HEK293 (cell line): ENCODE results near the gene WBP2NL.

ENCODE experiments used
- CTCF ChIA-PET: fragments of 350-600 bp; formaldehyde crosslinking; extraction: SDS; loops from one replicate; lab custom pipeline; 2021; ENCODE audit warnings: antibody characterized with exemption; lab: Yijun Ruan, JAX
- POLR2A ChIA-PET: fragments of 300-600 bp; formaldehyde crosslinking; extraction: SDS; loops from one replicate; lab custom pipeline; 2020; ENCODE audit warnings: antibody characterized with exemption, inconsistent platforms; lab: Yijun Ruan, JAX
- H3K27ac ChIP-seq: fragments of 200-500 bp; sonication (Bioruptor generic); 2 replicates; pipeline ENCODE4 v1.5.1; 2014; ENCODE audit warnings: low read depth, low read length, control low read depth, inconsistent platforms; ENCODE audit errors: extremely low read depth
- H3K36me3 ChIP-seq, 2 experiments: fragments of 200-500 bp in 1 of 2; sonication (Bioruptor generic) in 1 of 2; 1 replicate in 1 of 2; 2 replicates in 1 of 2; pipeline ENCODE4 v1.5.1; 2014 to 2017; ENCODE audit warnings: inconsistent platforms in 2 of 2, low read length in 2 of 2; ENCODE audit not compliant: control insufficient read depth in 2 of 2, insufficient read depth in 1 of 2
- H3K4me1 ChIP-seq: fragments of 200-500 bp; sonication (Bioruptor generic); 2 replicates; pipeline ENCODE4 v1.5.1; 2014; ENCODE audit warnings: mild to moderate bottlenecking, low read length, inconsistent platforms; ENCODE audit not compliant: control insufficient read depth, insufficient read depth
- H3K4me3 ChIP-seq: 2 replicates; pipeline ENCODE4 v1.5.1; 2011; ENCODE audit warnings: low read depth, mild to moderate bottlenecking, control low read depth, low read length, moderate library complexity
- H3K9me3 ChIP-seq: fragments of 200-500 bp; sonication (Bioruptor generic); 2 replicates; pipeline ENCODE4 v1.5.1; 2014; ENCODE audit warnings: low read depth, low read length, inconsistent platforms; ENCODE audit not compliant: control insufficient read depth, insufficient read depth
- EGR2 ChIP-seq: fragments of 450-650 bp; formaldehyde crosslinking; IDR thresholded peaks from 2 replicates; pipeline ENCODE4 v1.5.1; 2016; ENCODE audit warnings: low read depth, missing biosample characterization, missing genetic modification characterization
- GLIS1 ChIP-seq: fragments of 450-650 bp; formaldehyde crosslinking; IDR thresholded peaks from 2 replicates; pipeline ENCODE4 v1.5.1; 2016; ENCODE audit warnings: missing biosample characterization, missing genetic modification characterization
- GLIS2 ChIP-seq: fragments of 450-650 bp; formaldehyde crosslinking; IDR thresholded peaks from 2 replicates; pipeline ENCODE4 v1.5.1; 2016; ENCODE audit warnings: missing biosample characterization, missing genetic modification characterization
- HOXA7 ChIP-seq: sonication (generic); formaldehyde crosslinking; IDR thresholded peaks from 2 replicates; pipeline ENCODE4 v1.8.1; 2022; ENCODE audit warnings: missing genetic modification reagents, borderline replicate concordance
- IKZF3 ChIP-seq: fragments of 450-650 bp; IDR thresholded peaks from 2 replicates; pipeline ENCODE4 v1.5.0; 2018; ENCODE audit warnings: missing biosample characterization, mild to moderate bottlenecking, missing genetic modification characterization, moderate library complexity
- KLF1 ChIP-seq: fragments of 450-650 bp; formaldehyde crosslinking; IDR thresholded peaks from 2 replicates; pipeline ENCODE4 v1.5.1; 2016; ENCODE audit warnings: missing biosample characterization, missing genetic modification characterization
- PATZ1 ChIP-seq: fragments of 450-650 bp; formaldehyde crosslinking; IDR thresholded peaks from 2 replicates; pipeline ENCODE4 v1.5.1; 2016; ENCODE audit warnings: missing biosample characterization, missing genetic modification characterization
- PRDM10 ChIP-seq: fragments of 450-650 bp; formaldehyde crosslinking; IDR thresholded peaks from 2 replicates; pipeline ENCODE4 v1.5.1; 2016; ENCODE audit warnings: missing biosample characterization, missing genetic modification characterization
- SP3 ChIP-seq: fragments of 450-650 bp; formaldehyde crosslinking; IDR thresholded peaks from 2 replicates; pipeline ENCODE4 v1.5.1; 2016; ENCODE audit warnings: missing biosample characterization, missing genetic modification characterization
- YY1 ChIP-seq: fragments of 450-650 bp; formaldehyde crosslinking; IDR thresholded peaks from 2 replicates; pipeline ENCODE4 v1.5.1; 2018; ENCODE audit warnings: missing biosample characterization, missing genetic modification characterization
- ZBTB44 ChIP-seq: fragments of 450-650 bp; IDR thresholded peaks from 2 replicates; pipeline ENCODE4 v1.5.1; 2018; ENCODE audit warnings: missing biosample characterization, mild to moderate bottlenecking, missing genetic modification characterization
- ZFP37 ChIP-seq: fragments of 450-650 bp; formaldehyde crosslinking; IDR thresholded peaks from 2 replicates; pipeline ENCODE4 v1.5.1; 2016; ENCODE audit warnings: missing biosample characterization, missing genetic modification characterization
- ZNF133 ChIP-seq: fragments of 450-650 bp; formaldehyde crosslinking; IDR thresholded peaks from 2 replicates; pipeline ENCODE4 v1.5.1; 2016; ENCODE audit warnings: missing biosample characterization, missing genetic modification characterization
- ZNF202 ChIP-seq: fragments of 450-650 bp; formaldehyde crosslinking; IDR thresholded peaks from 2 replicates; pipeline ENCODE4 v1.5.1; 2016; ENCODE audit warnings: missing biosample characterization, missing genetic modification characterization, borderline replicate concordance
- ZNF239 ChIP-seq: fragments of 450-650 bp; formaldehyde crosslinking; IDR thresholded peaks from 2 replicates; pipeline ENCODE4 v1.5.1; 2016; ENCODE audit warnings: missing biosample characterization, missing genetic modification characterization
- ZNF24 ChIP-seq: fragments of 450-650 bp; formaldehyde crosslinking; IDR thresholded peaks from 2 replicates; pipeline ENCODE4 v1.5.1; 2016; ENCODE audit warnings: missing biosample characterization, missing genetic modification characterization
- ZNF335 ChIP-seq: fragments of 450-650 bp; formaldehyde crosslinking; conservative IDR thresholded peaks from 2 replicates; pipeline ENCODE4 v1.5.1; 2016; ENCODE audit warnings: missing biosample characterization, missing genetic modification characterization
- ZNF398 ChIP-seq: fragments of 450-650 bp; formaldehyde crosslinking; IDR thresholded peaks from 2 replicates; pipeline ENCODE4 v1.5.1; 2017; ENCODE audit warnings: missing biosample characterization, missing genetic modification characterization
- ZNF596 ChIP-seq: fragments of 450-650 bp; IDR thresholded peaks from 2 replicates; pipeline ENCODE4 v1.5.0; 2018; ENCODE audit warnings: missing biosample characterization, mild to moderate bottlenecking, missing genetic modification characterization, moderate library complexity
- ZNF623 ChIP-seq: fragments of 450-650 bp; formaldehyde crosslinking; IDR thresholded peaks from 2 replicates; pipeline ENCODE4 v1.5.1; 2016; ENCODE audit warnings: missing biosample characterization, missing genetic modification characterization
- ZNF677 ChIP-seq: fragments of 450-650 bp; IDR thresholded peaks from 2 replicates; pipeline ENCODE4 v1.5.0; 2018; ENCODE audit warnings: missing biosample characterization, mild to moderate bottlenecking, missing genetic modification characterization, moderate library complexity
- ZNF692 ChIP-seq: fragments of 450-650 bp; formaldehyde crosslinking; IDR thresholded peaks from 2 replicates; pipeline ENCODE4 v1.5.1; 2016; ENCODE audit warnings: missing biosample characterization, missing genetic modification characterization
- ZNF707 ChIP-seq: fragments of 450-650 bp; formaldehyde crosslinking; IDR thresholded peaks from 2 replicates; pipeline ENCODE4 v1.5.1; 2016; ENCODE audit warnings: missing biosample characterization, missing genetic modification characterization
- ZXDB ChIP-seq: fragments of 450-650 bp; formaldehyde crosslinking; IDR thresholded peaks from 2 replicates; pipeline ENCODE4 v1.5.1; 2016; ENCODE audit warnings: missing biosample characterization, missing genetic modification characterization

Gene WBP2NL

GRCh38 chr22:41952713-41953112, 45.9 kb upstream of the WBP2NL start:
- no peaks in the 10 kb centered on the region for H3K9me3 ChIP-seq
- no peak overlapping the region for H3K4me3 ChIP-seq
- ChIA-PET POLR2A (no interaction called here), CTCF (interaction anchor here (0.8 to 1.3 kb wide), 2 partner anchors 11 to 12 kb away, joined by 3 to 4 read pairs; no protein-coding TSS in a partner anchor)
- H3K27ac ChIP-seq, result no peak overlapping the region
- TF ChIP-seq PATZ1 (tag by site-specific recombination), result peak; percentile 25; the same call in 1 of the 2 replicates
- no peak for TF ChIP-seq ZNF707 (tag by site-specific recombination)
- 0 out of 2 replicates have a peak, but pooled peaks have one; percentile 48 for TF ChIP-seq GLIS2 (tag by site-specific recombination)
- peak; percentile 40 for TF ChIP-seq GLIS1 (tag by site-specific recombination)
- no peak for TF ChIP-seq YY1 (tag by site-specific recombination)
- TF ChIP-seq, all 188 proteins: peak for 3
- no peaks in the 10 kb centered on the region; a peak in 1 of 3 replicates for H3K36me3 ChIP-seq
- no peaks in the 10 kb centered on the region for H3K4me1 ChIP-seq

GRCh38 chr22:41957941-41958556, 40.5 kb upstream of the WBP2NL start:
- Histone ChIP-seq H3K4me1 (peaks cover 12% of the 10 kb centered on the region), H3K36me3 (no peaks in the 10 kb centered on the region), H3K4me3 (no peak overlapping the region), H3K9me3 (no peaks in the 10 kb centered on the region), H3K27ac (no peak overlapping the region)
- CTCF ChIA-PET, result interaction anchor here (0.6 to 3.5 kb wide), 4 partner anchors 10 to 657 kb away, joined by 4 to 26 read pairs (median 6); partner anchors contain the start of genes CENPM and POLDIP3
- POLR2A ChIA-PET, result no interaction called here
- TF ChIP-seq ZNF202 (tag by site-specific recombination), result no peak
- TF ChIP-seq ZNF335 (tag by site-specific recombination), result peak; percentile 54; the same call in 1 of the 2 replicates
- no peak for TF ChIP-seq KLF1
- TF ChIP-seq ZNF239 (tag by site-specific recombination), result no peak
- TF ChIP-seq EGR2 (tag by site-specific recombination), result no peak
- no peak for TF ChIP-seq HOXA7
- TF ChIP-seq IKZF3 (tag by site-specific recombination), result no peak
- 0 out of 2 replicates have a peak, but pooled peaks have one; percentile 43 for TF ChIP-seq ZNF596 (tag by site-specific recombination)
- TF ChIP-seq ZFP37 (tag by site-specific recombination), result no peak
- no peak for TF ChIP-seq SP3 (tag by site-specific recombination)
- no peak for TF ChIP-seq ZXDB
- peak; percentile 48 for TF ChIP-seq ZNF398 (tag by site-specific recombination)
- no peak for TF ChIP-seq ZNF692 (tag by site-specific recombination)
- peak; percentile 26; the same call in 1 of the 2 replicates for TF ChIP-seq ZNF623
- TF ChIP-seq PRDM10 (tag by site-specific recombination), result peak; percentile 31; the same call in 1 of the 2 replicates
- TF ChIP-seq ZNF24 (tag by site-specific recombination), result no peak
- TF ChIP-seq ZNF677 (tag by site-specific recombination), result no peak
- no peak for TF ChIP-seq ZBTB44
- no peak for TF ChIP-seq ZNF133 (tag by site-specific recombination)
